H1 (cell line): ENCODE data around the gene KCNMB4. TPM values are rescaled to one million over a fixed set of nuclear protein-coding genes. Genes with fewer than 3 reads are reported as not detected.

ENCODE experiments used
- CTCF ChIA-PET: fragments of 300-600 bp; sonication (Branson Sonifier 250); formaldehyde crosslinking; loops from one replicate; lab custom pipeline; 2021; ENCODE audit not compliant: partially characterized antibody; lab: Charles Lee
- POLR2A ChIA-PET: fragments of 300-600 bp; sonication (Branson Sonifier 250); formaldehyde crosslinking; loops from one replicate; lab custom pipeline; 2021; ENCODE audit warnings: inconsistent platforms; ENCODE audit not compliant: partially characterized antibody; lab: Charles Lee
- DNase-seq, 2 experiments: peaks; one replicate each; pipeline versions ENCODE4 v3.0.0 to v3.0.0-alpha.2; 2010 to 2022; ENCODE audit warnings: low spot score in 2 of 2, low read depth in 1 of 2, mixed read lengths in 1 of 2
- FAIRE-seq: peaks from 2 replicates; lab custom pipeline; 2011; peaks lifted over from hg19 to GRCh38; lab: Jason Lieb, UNC
- H2AFZ ChIP-seq: 2 replicates; pipeline ENCODE4 v1.8.1; 2012; ENCODE audit warnings: low read length, inconsistent platforms
- H2AK5ac ChIP-seq: 2 replicates; pipeline ENCODE4 v1.6.1; 2013; ENCODE audit warnings: low read depth, low read length
- H2BK120ac ChIP-seq: replicated peaks from 2 replicates; pipeline ENCODE3; 2013; ENCODE audit warnings: low read depth, low read length, inconsistent platforms
- H2BK12ac ChIP-seq: 2 replicates; pipeline ENCODE4 v1.6.1; 2013; ENCODE audit warnings: low read depth, low read length
- H2BK15ac ChIP-seq: 2 replicates; pipeline ENCODE4 v1.6.1; 2013; ENCODE audit warnings: low read length
- H2BK20ac ChIP-seq: 2 replicates; pipeline ENCODE4 v1.6.1; 2013; ENCODE audit warnings: low read length
- H2BK5ac ChIP-seq: 2 replicates; pipeline ENCODE4 v1.6.1; 2013; ENCODE audit warnings: low read depth, low read length
- H3K14ac ChIP-seq: 2 replicates; pipeline ENCODE4 v1.6.1; 2013; ENCODE audit warnings: inconsistent platforms; ENCODE audit not compliant: insufficient read length
- H3K18ac ChIP-seq: 2 replicates; pipeline ENCODE4 v1.6.1; 2013; ENCODE audit warnings: low read length; ENCODE audit errors: extremely low read depth
- H3K23ac ChIP-seq: 2 replicates; pipeline ENCODE4 v1.6.1; 2013; ENCODE audit warnings: inconsistent platforms; ENCODE audit not compliant: insufficient read length
- H3K23me2 ChIP-seq: 2 replicates; pipeline ENCODE4 v1.6.1; 2013; ENCODE audit warnings: low read depth, low read length
- H3K27ac ChIP-seq: 2 replicates; pipeline ENCODE4 v1.6.1; 2011; ENCODE audit warnings: low read depth, low read length, inconsistent platforms
- H3K27me3 ChIP-seq, 4 experiments: replicated peaks in 1 of 4; 1 replicate in 1 of 4; 2 replicates in 3 of 4; pipeline versions ENCODE4 v1.6.1 to v1.8.1; 2011 to 2013; ENCODE audit warnings: low read length in 3 of 4, mild to moderate bottlenecking in 3 of 4, inconsistent platforms in 2 of 4, mixed read lengths in 2 of 4, moderate library complexity in 1 of 4; ENCODE audit not compliant: control insufficient read depth in 3 of 4, insufficient read depth in 3 of 4; ENCODE audit errors: extremely low read depth in 1 of 4
- H3K36me3 ChIP-seq, 4 experiments: 2 replicates each; pipeline versions ENCODE4 v1.6.1 to v1.8.1; 2011 to 2013; ENCODE audit warnings: mild to moderate bottlenecking in 4 of 4, low read length in 3 of 4, moderate library complexity in 2 of 4, control low read depth in 1 of 4, inconsistent platforms in 1 of 4; ENCODE audit not compliant: insufficient read depth in 4 of 4, control insufficient read depth in 2 of 4
- H3K4ac ChIP-seq: replicated peaks from 2 replicates; pipeline ENCODE3; 2013; ENCODE audit warnings: low read length, low read depth, mixed read lengths, inconsistent platforms; ENCODE audit not compliant: insufficient read length
- H3K4me1 ChIP-seq, 4 experiments: replicated peaks in 1 of 4; 1 replicate in 1 of 4; 2 replicates in 3 of 4; pipeline versions ENCODE4 v1.6.1 to v1.8.1; 2011 to 2013; ENCODE audit warnings: low read length in 3 of 4, inconsistent platforms in 2 of 4, mixed read lengths in 1 of 4; ENCODE audit not compliant: insufficient read depth in 4 of 4, control insufficient read depth in 3 of 4
- H3K4me2 ChIP-seq, 2 experiments: 2 replicates each; pipeline versions ENCODE4 v1.6.1 to v1.8.1; 2011 to 2013; ENCODE audit warnings: low read depth in 2 of 2, low read length in 2 of 2, control low read depth in 1 of 2, inconsistent platforms in 1 of 2, mild to moderate bottlenecking in 1 of 2; ENCODE audit not compliant: insufficient read depth in 1 of 2
- H3K4me3 ChIP-seq, 4 experiments: fragments of 200-600, 300-600 bp in 1 of 4; sonication (generic), shearing (Covaris generic), sonication (Bioruptor Twin) in 1 of 4; 2 replicates each; pipeline versions ENCODE4 v1.5.1 to v1.8.1; 2011 to 2016; ENCODE audit warnings: low read length in 4 of 4, low read depth in 3 of 4, control low read depth in 2 of 4, inconsistent platforms in 2 of 4, mild to moderate bottlenecking in 2 of 4, mixed read lengths in 1 of 4, moderate library complexity in 1 of 4; ENCODE audit not compliant: insufficient read depth in 2 of 4; ENCODE audit errors: extremely low read depth in 1 of 4
- H3K56ac ChIP-seq: replicated peaks from 2 replicates; pipeline ENCODE3; 2013; ENCODE audit warnings: low read depth, mild to moderate bottlenecking, mixed read lengths, low read length, inconsistent platforms; ENCODE audit not compliant: insufficient read length
- H3K79me1 ChIP-seq: 2 replicates; pipeline ENCODE4 v1.6.1; 2013; ENCODE audit warnings: low read depth, low read length, control low read depth
- H3K79me2 ChIP-seq, 2 experiments: 2 replicates each; pipeline versions ENCODE4 v1.6.1 to v1.8.1; 2012 to 2013; ENCODE audit warnings: low read length in 2 of 2, mild to moderate bottlenecking in 2 of 2, inconsistent platforms in 1 of 2; ENCODE audit not compliant: insufficient read depth in 2 of 2, control insufficient read depth in 1 of 2
- H3K9ac ChIP-seq, 4 experiments: replicated peaks in 1 of 4; 1 replicate in 1 of 4; 2 replicates in 3 of 4; pipeline versions ENCODE4 v1.6.1 to v1.8.1; 2011 to 2013; ENCODE audit warnings: low read depth in 3 of 4, low read length in 3 of 4, control low read depth in 2 of 4, mild to moderate bottlenecking in 2 of 4, moderate library complexity in 2 of 4, inconsistent platforms in 1 of 4; ENCODE audit errors: extremely low read depth in 1 of 4
- H3K9me3 ChIP-seq, 2 experiments: 2 replicates each; pipeline versions ENCODE4 v1.6.1 to v1.8.1; 2012 to 2013; ENCODE audit warnings: mild to moderate bottlenecking in 2 of 2, moderate library complexity in 2 of 2, control low read depth in 1 of 2, inconsistent platforms in 1 of 2, low read depth in 1 of 2, low read length in 1 of 2, mixed read lengths in 1 of 2; ENCODE audit not compliant: insufficient read depth in 2 of 2
- H4K20me1 ChIP-seq, 2 experiments: replicated peaks in 1 of 2; 2 replicates each; pipeline versions ENCODE3 to v1.8.1; 2011 to 2013; ENCODE audit warnings: inconsistent platforms in 2 of 2, low read length in 2 of 2, mild to moderate bottlenecking in 1 of 2; ENCODE audit not compliant: insufficient read depth in 2 of 2, control insufficient read depth in 1 of 2
- H4K5ac ChIP-seq: 2 replicates; pipeline ENCODE4 v1.6.1; 2013; ENCODE audit warnings: low read length, low read depth, mixed read lengths, inconsistent platforms; ENCODE audit not compliant: insufficient read length
- H4K8ac ChIP-seq: 2 replicates; pipeline ENCODE4 v1.8.0; 2013; ENCODE audit warnings: mild to moderate bottlenecking, moderate library complexity, low read length, inconsistent platforms; ENCODE audit not compliant: insufficient read depth; ENCODE audit errors: extremely low read depth
- H4K91ac ChIP-seq: replicated peaks from 2 replicates; pipeline ENCODE3; 2013; ENCODE audit warnings: low read length, mixed read lengths, inconsistent platforms; ENCODE audit not compliant: insufficient read length
- BRCA1 ChIP-seq: IDR thresholded peaks from 2 replicates; pipeline ENCODE4 v1.6.1; 2012; ENCODE audit warnings: low read depth, low read length, improper control_type of control experiment
- CBX8 ChIP-seq: fragments of 300-800, 300-1000 bp; sonication (generic); IDR thresholded peaks from 2 replicates; pipeline ENCODE4 v1.7.1; 2016; ENCODE audit warnings: low read depth, low read length, borderline replicate concordance
- CEBPB ChIP-seq: IDR thresholded peaks from 2 replicates; pipeline ENCODE4 v1.6.1; 2012; ENCODE audit warnings: low read depth, low read length
- CHD1 ChIP-seq: IDR thresholded peaks from 2 replicates; pipeline ENCODE4 v1.6.1; 2012; ENCODE audit warnings: low read depth, low read length, improper control_type of control experiment
- GABPA ChIP-seq: IDR thresholded peaks from 2 replicates; pipeline ENCODE4 v1.6.1; 2011; ENCODE audit warnings: mild to moderate bottlenecking, low read length, moderate library complexity, borderline replicate concordance; ENCODE audit not compliant: insufficient read depth
- HDAC6 ChIP-seq: IDR thresholded peaks from one replicate; pipeline ENCODE4 v1.7.1; 2012; ENCODE audit warnings: low read depth, mild to moderate bottlenecking, inconsistent platforms, low read length, moderate library complexity
- KDM5A ChIP-seq: fragments of 200-600 bp; IDR thresholded peaks from 2 replicates; pipeline ENCODE4 v1.7.1; 2012; ENCODE audit warnings: mild to moderate bottlenecking, low read length, inconsistent platforms, mixed read lengths
- POLR2A ChIP-seq, 2 experiments: IDR thresholded peaks; 1 replicate in 1 of 2; 2 replicates in 1 of 2; pipeline ENCODE4 v1.6.1; 2011; ENCODE audit warnings: low read depth in 2 of 2, low read length in 2 of 2, mild to moderate bottlenecking in 2 of 2; ENCODE audit errors: control extremely low read depth in 1 of 2
- POLR2AphosphoS5 ChIP-seq: IDR thresholded peaks from 2 replicates; pipeline ENCODE4 v1.6.1; 2011; ENCODE audit warnings: low read depth, low read length
- RAD21 ChIP-seq, 2 experiments: IDR thresholded peaks in 1 of 2; conservative IDR thresholded peaks in 1 of 2; 2 replicates each; pipeline ENCODE4 v1.6.1; 2011; ENCODE audit warnings: low read depth in 2 of 2, low read length in 2 of 2, improper control_type of control experiment in 1 of 2, inconsistent platforms in 1 of 2, mild to moderate bottlenecking in 1 of 2, moderate library complexity in 1 of 2
- RNF2 ChIP-seq: fragments of 200-900, 300-1000 bp; sonication (generic); IDR thresholded peaks from 2 replicates; pipeline ENCODE4 v1.7.1; 2016; ENCODE audit warnings: borderline replicate concordance, low read depth, mild to moderate bottlenecking, antibody characterized with exemption, low read length; ENCODE audit not compliant: poor library complexity, severe bottlenecking; ENCODE audit errors: missing control alignments
- SP4 ChIP-seq: IDR thresholded peaks from 2 replicates; pipeline ENCODE4 v1.6.1; 2012; ENCODE audit warnings: low read length, inconsistent platforms
- ZNF274 ChIP-seq: IDR thresholded peaks from 2 replicates; pipeline ENCODE4 v1.7.0; 2012; ENCODE audit warnings: low read length, borderline replicate concordance; ENCODE audit errors: extremely low read depth
- WGBS, 2 experiments: shearing (Covaris generic) in 1 of 2; methylation state at CpG; one replicate each; pipeline versions ENCODE4 v1.1.6 to v1.1.7; 2013 to 2015; ENCODE audit warnings: low lambda C conversion rate in 2 of 2, mixed read lengths in 2 of 2, inconsistent platforms in 1 of 2, low coverage in 1 of 2, missing lambda C conversion rate in 1 of 2; ENCODE audit not compliant: insufficient replicate concordance in 2 of 2, insufficient coverage in 1 of 2, insufficient read length in 1 of 2; ENCODE audit errors: extremely low coverage in 1 of 2, missing lambda C conversion rate in 1 of 2; 5-methylcytosine and 5-hydroxymethylcytosine counted together
- polyA plus RNA-seq, 7 experiments: library from polyadenylated mRNA; depleted of rRNA in 3 of 7; stranded (reverse) in 5 of 7; unstranded in 2 of 7; fragments of >200 nt in 5 of 7; fragments of 200-250 nt in 2 of 7; gene quantifications; 1 replicate in 5 of 7; 2 replicates in 1 of 7; 4 replicates in 1 of 7; pipeline versions ENCODE4 v1.2.1 to v1.2.3, GENCODE V29; 2011 to 2013; ENCODE audit warnings: missing spikeins in 2 of 7, mixed read lengths in 2 of 7
- total RNA-seq: library from RNA; stranded (reverse); fragmentation: NEBNext Ultra II Directional; extraction: Animal tissue kit (Norgen Biotek cat#: 25700); gene quantifications from 2 replicates; pipeline ENCODE4 v1.2.1, GENCODE V29; 2021
- TF ChIP-seq, protein P1 (sequence below): IDR thresholded peaks from 2 replicates; pipeline ENCODE4 v1.6.1; 2012; ENCODE audit warnings: inconsistent platforms

The KCNMB4 gene
- total and polyA plus RNA-seq, 2 of the 8 experiments (the other 6 are each of a cell fraction or from before 2014, with no cell fraction given): 10.9 to 16.0 TPM

DNA sequence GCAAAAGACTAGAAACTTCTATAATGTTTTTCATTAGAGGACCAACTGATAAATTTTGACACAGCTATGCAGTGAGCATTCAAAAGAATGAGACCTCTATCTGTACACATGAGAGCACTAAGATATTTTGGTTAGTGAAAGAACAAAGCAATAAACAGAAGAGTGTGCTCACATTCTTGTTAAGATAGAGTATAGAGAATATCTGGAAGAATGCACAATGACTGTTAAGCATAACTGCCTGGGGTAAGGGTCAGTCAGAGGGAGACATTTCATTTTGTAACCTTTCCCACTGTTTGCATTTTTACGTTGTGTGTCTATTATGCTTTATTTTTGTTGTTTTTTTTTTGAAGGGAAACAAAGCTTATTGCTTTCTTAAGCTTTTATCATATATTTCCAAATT lies 20.7 kb downstream of the KCNMB4 start:
- no peak for DNase-seq
- H3K4ac ChIP-seq: no peak overlapping the region
- no peak overlapping the region for H2BK15ac ChIP-seq
- no peak overlapping the region for H3K9ac ChIP-seq
- H3K18ac ChIP-seq: no peak overlapping the region
- H2BK5ac ChIP-seq: no peak overlapping the region
- H3K27me3 ChIP-seq: no peaks in the 10 kb centered on the region
- H4K5ac ChIP-seq: no peak overlapping the region
- no peaks in the 10 kb centered on the region for H3K23me2 ChIP-seq
- H3K56ac ChIP-seq: no peak overlapping the region
- H3K4me1 ChIP-seq: peaks cover 0 to 5% (median 0%) of the 10 kb centered on the region in 4 experiments; a peak in 1 of 7 replicates
- FAIRE-seq: no peak
- H3K27ac ChIP-seq: no peak overlapping the region
- no peak overlapping the region for H3K14ac ChIP-seq
- H3K23ac ChIP-seq: no peak overlapping the region
- H2BK12ac ChIP-seq: no peak overlapping the region
- H3K4me2 ChIP-seq: no peak overlapping the region
- no peak overlapping the region for H4K91ac ChIP-seq
- H3K36me3 ChIP-seq: no peaks in the 10 kb centered on the region
- peaks cover 0 to 2% of the 10 kb centered on the region in 2 experiments; a peak in 1 of 4 replicates for H3K79me2 ChIP-seq
- no peak overlapping the region for H4K8ac ChIP-seq
- ChIA-PET POLR2A (no interaction called here), CTCF (interaction anchor here (1.2 kb wide), 1 partner anchor 137 kb away, joined by 3 read pairs; no protein-coding TSS in a partner anchor)
- no peaks in the 10 kb centered on the region for H4K20me1 ChIP-seq
- H2BK120ac ChIP-seq: no peak overlapping the region
- 100% methylated on average over 1 of the region's 1 CpG; no CpG with 5 or more reads in 1 of the 2 experiments for WGBS, 2 experiments
- H2AK5ac ChIP-seq: no peak overlapping the region
- no peak overlapping the region for H3K4me3 ChIP-seq
- no peaks in the 10 kb centered on the region for H3K9me3 ChIP-seq
- H3K79me1 ChIP-seq: no peaks in the 10 kb centered on the region
- no peak overlapping the region for H2BK20ac ChIP-seq
- H2AFZ ChIP-seq: no peak overlapping the region
- TF ChIP-seq KDM5A (no peak), SP4 (no peak), RAD21 (IDR thresholded peaks at IDR 0.05 in 1 of 2, conservative IDR thresholded peaks at IDR 0.05 in 1 of 2; ENCODE audit: low read depth in 2 of 2, low read length in 2 of 2) (no peak), CHD1 (no peak), BRCA1 (no peak), POLR2AphosphoS5 (no peak), RNF2 (no peak), CEBPB (no peak), CBX8 (no peak), POLR2A (IDR thresholded peaks at IDR 0.05; ENCODE audit: control extremely low read depth in 1 of 2, low read depth in 2 of 2, low read length in 2 of 2) (no peak), GABPA (no peak), ZNF274 (no peak), HDAC6 (no peak)
- TF ChIP-seq, protein P1, sequence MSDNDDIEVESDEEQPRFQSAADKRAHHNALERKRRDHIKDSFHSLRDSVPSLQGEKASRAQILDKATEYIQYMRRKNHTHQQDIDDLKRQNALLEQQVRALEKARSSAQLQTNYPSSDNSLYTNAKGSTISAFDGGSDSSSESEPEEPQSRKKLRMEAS: no peak
